K562 (cell line): ENCODE data around the gene HSF5.

Experiments
- AFF4 ChIP-seq: sonication (generic); formaldehyde crosslinking; IDR thresholded peaks from 2 replicates; pipeline ENCODE4 v1.8.0; 2023; ENCODE audit warnings: mild to moderate bottlenecking, missing genetic modification reagents
- BRF2 ChIP-seq: IDR thresholded peaks from 3 replicates; pipeline ENCODE4 v1.6.1; 2011; ENCODE audit warnings: borderline replicate concordance, mild to moderate bottlenecking; ENCODE audit not compliant: insufficient read length, insufficient read depth
- CREB1 ChIP-seq, 2 experiments: sonication (generic) in 1 of 2; formaldehyde crosslinking in 1 of 2; IDR thresholded peaks; 2 replicates each; pipeline versions ENCODE4 v1.6.1 to v1.8.0; 2012 to 2022; ENCODE audit warnings: inconsistent platforms in 1 of 2, mild to moderate bottlenecking in 1 of 2, missing genetic modification reagents in 1 of 2, moderate library complexity in 1 of 2
- CTCF ChIP-seq, 3 experiments: IDR thresholded peaks in 2 of 3; conservative IDR thresholded peaks in 1 of 3; 2 replicates each; pipeline ENCODE4 v1.5.1; 2011 to 2012; ENCODE audit warnings: low read length in 3 of 3, mild to moderate bottlenecking in 3 of 3, control low read depth in 2 of 3, improper control_type of control experiment in 1 of 3, inconsistent platforms in 1 of 3, low read depth in 1 of 3, mixed read lengths in 1 of 3, moderate library complexity in 1 of 3; ENCODE audit not compliant: insufficient read depth in 2 of 3
- EZH2 ChIP-seq: IDR thresholded peaks from 2 replicates; pipeline ENCODE4 v1.6.1; 2012; ENCODE audit warnings: low read depth, mild to moderate bottlenecking, inconsistent platforms, low read length, borderline replicate concordance
- GTF3C2 ChIP-seq: IDR thresholded peaks from 3 replicates; pipeline ENCODE4 v1.6.1; 2011; ENCODE audit warnings: borderline replicate concordance, mild to moderate bottlenecking, moderate library complexity; ENCODE audit not compliant: insufficient read length; ENCODE audit errors: extremely low read depth
- HCFC1 ChIP-seq: IDR thresholded peaks from 2 replicates; pipeline ENCODE4 v1.6.1; 2012; ENCODE audit warnings: low read depth, low read length, improper control_type of control experiment
- KDM4B ChIP-seq, 2 experiments: fragments of 450-650 bp in 1 of 2; sonication (generic) in 1 of 2; IDR thresholded peaks; 2 replicates each; pipeline ENCODE4 v1.6.1; 2016 to 2017; ENCODE audit warnings: borderline replicate concordance in 2 of 2, antibody characterized with exemption in 1 of 2, low read depth in 1 of 2, mild to moderate bottlenecking in 1 of 2
- NFE2L1 ChIP-seq: fragments of 450-650 bp; IDR thresholded peaks from 2 replicates; pipeline ENCODE4 v1.6.1; 2016; ENCODE audit warnings: missing genetic modification characterization, low read depth, mild to moderate bottlenecking, missing compliant biosample characterization, moderate library complexity, borderline replicate concordance
- PHF8 ChIP-seq: fragments of 200-600 bp; sonication (generic); IDR thresholded peaks from 2 replicates; pipeline ENCODE4 v1.6.1; 2012; ENCODE audit warnings: mixed run types, mild to moderate bottlenecking, inconsistent platforms, low read length, moderate library complexity, borderline replicate concordance
- SRF ChIP-seq, 2 experiments: fragments of 250-450, 450-650 bp in 1 of 2; sonication (Bioruptor Pico) in 1 of 2; sonication (generic) in 1 of 2; formaldehyde crosslinking; IDR thresholded peaks; 2 replicates each; pipeline versions ENCODE4 v1.5.0 to v1.5.1; 2020 to 2022; ENCODE audit warnings: mild to moderate bottlenecking in 1 of 2, missing genetic modification reagents in 1 of 2
- TRIM25 ChIP-seq: fragments of 450-650 bp; IDR thresholded peaks from 2 replicates; pipeline ENCODE4 v1.7.0; 2016; ENCODE audit warnings: borderline replicate concordance
- ZNF197 ChIP-seq: fragments of 200-800 bp; sonication (Bioruptor generic); IDR thresholded peaks from 2 replicates; pipeline ENCODE4 v1.6.1; 2016; ENCODE audit warnings: low read depth, missing genetic modification characterization, missing compliant biosample characterization
- ZNF583 ChIP-seq: fragments of 250-450 bp; sonication (Bioruptor Pico); IDR thresholded peaks from 2 replicates; pipeline ENCODE4 v1.4.0; 2020

- TF ChIP-seq PHF8, result no peak
- TF ChIP-seq CREB1 (IDR thresholded peaks at IDR 0.05), result no peak
- TF ChIP-seq CREB1 (CRISPR knock-in tag; IDR thresholded peaks at IDR 0.05), result no peak
- TF ChIP-seq BRF2, result no peak
- TF ChIP-seq SRF (CRISPR knock-in tag; IDR thresholded peaks at IDR 0.05), result no peak
- TF ChIP-seq NFE2L1, result no peak
- TF ChIP-seq AFF4, result no peak
- no peak for TF ChIP-seq ZNF197
- TF ChIP-seq GTF3C2, result no peak
- TF ChIP-seq EZH2, result no peak
- TF ChIP-seq ZNF583 (CRISPR knock-in tag), result no peak
- TF ChIP-seq CTCF (IDR thresholded peaks at IDR 0.05 in 2 of 3, conservative IDR thresholded peaks at IDR 0.05 in 1 of 3; ENCODE audit: insufficient read depth in 2 of 3, low read depth in 1 of 3, low read length in 3 of 3), result no peak
- TF ChIP-seq KDM4B (IDR thresholded peaks at IDR 0.05; ENCODE audit: borderline replicate concordance in 2 of 2, low read depth in 1 of 2), result no peak
- TF ChIP-seq TRIM25, result no peak
- no peak for TF ChIP-seq HCFC1
Observed at GRCh38 chr17:58390884-58391283, 97.3 kb downstream of the HSF5 start.
